K562 (cell line): ENCODE data around the gene HMX1. TPM values are rescaled to one million over a fixed set of nuclear protein-coding genes. Genes with fewer than 3 reads are reported as not detected.

Experiments used
- ATAC-seq: fragments of 200-7000 bp; cut with Tn5 transposase; 3 replicates; pipeline ENCODE4 v1.9.1; 2020; ENCODE audit warnings: moderate library complexity
- BruUV-seq: library from RNA; stranded (reverse); fragments of 400-500 nt; replicated peaks from 2 replicates; lab custom pipeline; 2021; lab: Mats Ljungman, UMichigan
- CTCF ChIA-PET: fragments of 300-600 bp; formaldehyde crosslinking; extraction: SDS; loops from one replicate; lab custom pipeline; 2021; ENCODE audit warnings: low intra/inter-chr PET ratio; lab: Yijun Ruan, JAX
- POLR2A ChIA-PET: fragments of 300-600, 350-650 bp; sonication (Branson Sonifier 250); formaldehyde crosslinking; extraction: SDS; loops from one replicate; lab custom pipeline; 2021; ENCODE audit warnings: antibody characterized with exemption, inconsistent platforms; lab: Yijun Ruan, JAX
- DNase-seq, 4 experiments: peaks; one replicate each; pipeline versions ENCODE4 v3.0.0 to v3.0.0-alpha.2; 2011 to 2018; ENCODE audit warnings: low spot score in 3 of 4, mixed read lengths in 3 of 4; ENCODE audit errors: extremely low read depth in 1 of 4
- FAIRE-seq: peaks from 2 replicates; lab custom pipeline; 2011; peaks lifted over from hg19 to GRCh38; lab: Jason Lieb, UNC
- H2AFZ ChIP-seq: 2 replicates; pipeline ENCODE4 v1.6.0; 2011; ENCODE audit warnings: low read depth, low read length, control low read depth, inconsistent platforms
- H3K27ac ChIP-seq: fragments of 200-600 bp; 3 replicates; pipeline ENCODE4 v1.8.0; 2011; ENCODE audit warnings: low read depth, mild to moderate bottlenecking, control low read depth, inconsistent platforms, low read length, moderate library complexity, mixed read lengths; ENCODE audit errors: extremely low read depth
- H3K27me3 ChIP-seq, 2 experiments: fragments of 300-600 bp in 1 of 2; 2 replicates in 1 of 2; 3 replicates in 1 of 2; pipeline versions ENCODE4 v1.6.0 to v1.8.0; 2011; ENCODE audit warnings: inconsistent platforms in 2 of 2, low read length in 2 of 2, mild to moderate bottlenecking in 1 of 2, mixed read lengths in 1 of 2, moderate library complexity in 1 of 2; ENCODE audit not compliant: control insufficient read depth in 2 of 2, insufficient read depth in 2 of 2
- H3K36me3 ChIP-seq: fragments of 300-600 bp; 3 replicates; pipeline ENCODE4 v1.8.0; 2011; ENCODE audit warnings: mild to moderate bottlenecking, low read length, inconsistent platforms; ENCODE audit not compliant: control insufficient read depth, insufficient read depth
- H3K4me1 ChIP-seq, 2 experiments: fragments of 200-600 bp in 1 of 2; replicated peaks in 1 of 2; 2 replicates in 1 of 2; 3 replicates in 1 of 2; pipeline versions ENCODE4 v1.5.1 to v1.8.0; 2011; ENCODE audit warnings: inconsistent platforms in 2 of 2, low read length in 2 of 2, mild to moderate bottlenecking in 1 of 2, mixed read lengths in 1 of 2, moderate library complexity in 1 of 2; ENCODE audit not compliant: control insufficient read depth in 2 of 2, insufficient read depth in 2 of 2
- H3K4me2 ChIP-seq: 2 replicates; pipeline ENCODE4 v1.6.1; 2011; ENCODE audit warnings: low read length, control low read depth, inconsistent platforms, mixed read lengths; ENCODE audit not compliant: insufficient read depth
- H3K4me3 ChIP-seq: fragments of 200-600 bp; sonication (generic), shearing (Covaris generic); 2 replicates; pipeline ENCODE4 v1.5.1; 2016; ENCODE audit warnings: control low read depth, inconsistent platforms
- H3K79me2 ChIP-seq: fragments of 200-600 bp; 3 replicates; pipeline ENCODE4 v1.8.0; 2011; ENCODE audit warnings: low read length, inconsistent platforms; ENCODE audit not compliant: control insufficient read depth, insufficient read depth
- H3K9ac ChIP-seq, 2 experiments: 2 replicates each; pipeline versions ENCODE4 v1.6.0 to v1.6.1; 2011; ENCODE audit warnings: low read depth in 2 of 2, low read length in 2 of 2, control low read depth in 1 of 2, inconsistent platforms in 1 of 2, mild to moderate bottlenecking in 1 of 2, mixed read lengths in 1 of 2; ENCODE audit not compliant: insufficient read depth in 1 of 2
- H3K9me1 ChIP-seq: one replicate; pipeline ENCODE4 v1.6.0; 2011; ENCODE audit warnings: inconsistent platforms, mild to moderate bottlenecking, low read length, moderate library complexity; ENCODE audit not compliant: control insufficient read depth, insufficient read depth
- H3K9me3 ChIP-seq: replicated peaks from 2 replicates; pipeline ENCODE4 v1.5.1; 2011; ENCODE audit warnings: low read depth, low read length, inconsistent platforms; ENCODE audit not compliant: control insufficient read depth, insufficient read depth
- H4K20me1 ChIP-seq: replicated peaks from 2 replicates; pipeline ENCODE4 v1.6.1; 2011; ENCODE audit warnings: low read length, inconsistent platforms, mixed read lengths; ENCODE audit not compliant: control insufficient read depth, insufficient read depth
- C11orf30 ChIP-seq: fragments of 450-650 bp; IDR thresholded peaks from 2 replicates; pipeline ENCODE4 v1.6.1; 2016; ENCODE audit warnings: low read depth, mild to moderate bottlenecking
- ETV1 ChIP-seq: fragments of 450-650 bp; conservative IDR thresholded peaks from 2 replicates; pipeline ENCODE4 v1.6.1; 2016; ENCODE audit warnings: missing genetic modification characterization, control low read depth, low read depth, missing compliant biosample characterization
- HDAC1 ChIP-seq, 2 experiments: fragments of 450-650 bp; IDR thresholded peaks; 2 replicates each; pipeline ENCODE4 v1.6.1; 2016 to 2017; ENCODE audit warnings: inconsistent platforms in 1 of 2, mild to moderate bottlenecking in 1 of 2, moderate library complexity in 1 of 2
- RAD51 ChIP-seq: fragments of 450-650 bp; IDR thresholded peaks from 2 replicates; pipeline ENCODE4 v1.7.1; 2016; ENCODE audit warnings: low read depth, mild to moderate bottlenecking, borderline replicate concordance
- RBM34 ChIP-seq: fragments of 200-400 bp; formaldehyde crosslinking; IDR thresholded peaks from 2 replicates; pipeline ENCODE4 v1.6.1; 2018; ENCODE audit warnings: low read length, borderline replicate concordance; ENCODE audit not compliant: insufficient read depth
- SAFB2 ChIP-seq: fragments of 200-400 bp; formaldehyde crosslinking; IDR thresholded peaks from 2 replicates; pipeline ENCODE4 v1.6.1; 2018; ENCODE audit warnings: borderline replicate concordance, low read length, low read depth, moderate library complexity; ENCODE audit not compliant: severe bottlenecking
- WHSC1 ChIP-seq: IDR thresholded peaks from one replicate; pipeline ENCODE4 v1.6.1; 2012; ENCODE audit warnings: low read length, control low read depth, inconsistent platforms
- ZNF41 ChIP-seq: fragments of 250-450 bp; sonication (Bioruptor Pico); conservative IDR thresholded peaks from 2 replicates; pipeline ENCODE4 v1.4.0; 2020; ENCODE audit warnings: mild to moderate bottlenecking
- WGBS: fragments of 100-300 bp; shearing (Covaris generic); methylation state at CpG from one replicate; pipeline ENCODE4 v1.1.6; 2016; ENCODE audit warnings: low coverage, mixed read lengths; ENCODE audit not compliant: insufficient coverage; ENCODE audit errors: missing lambda C conversion rate; 5-methylcytosine and 5-hydroxymethylcytosine counted together
- in situ Hi-C: fragments of 300-500 bp; cut with MboI; formaldehyde crosslinking; loops from 4 replicates; pipeline ENCODE4 v1.15.0; 2018; ENCODE audit warnings: inconsistent platforms, mixed read lengths
- intact Hi-C: fragments of 100-400 bp; cut with micrococcal nuclease; formaldehyde crosslinking; loops from 2 replicates; pipeline ENCODE4 v1.14.2; 2022
- polyA plus RNA-seq, 8 experiments: library from polyadenylated mRNA; depleted of rRNA in 4 of 8; stranded (reverse) in 5 of 8; unstranded in 3 of 8; fragments of >200 nt; fragmentation: Nextera tagmentation in 2 of 8; fragmentation: Illumina TruSeq in 1 of 8; extraction: Ambion mirVana in 2 of 8; extraction: Trizol in 1 of 8; gene quantifications; 2 replicates each; pipeline versions ENCODE4 v1.2.1 to v1.2.3, GENCODE V29; 2011 to 2014; ENCODE audit warnings: inconsistent platforms in 1 of 8, missing spikeins in 1 of 8
- total RNA-seq, 7 experiments: library from RNA; depleted of rRNA in 6 of 7; stranded (reverse); fragments of >200 nt in 6 of 7; fragmentation: Illumina TruSeq in 2 of 7; extraction: Trizol in 2 of 7; gene quantifications; 2 replicates each; pipeline versions ENCODE4 v1.2.1 to v1.2.3, GENCODE V29; 2011 to 2021; ENCODE audit warnings: low replicate concordance in 1 of 7

HMX1 gene
- total and polyA plus RNA-seq, 9 of the 15 experiments (the other 6 are each of a cell fraction or from before 2014, with no cell fraction given) = not detected

GRCh38 chr4:8866421-8866820 is 5.2 kb downstream of the HMX1 start:
- Histone ChIP-seq H3K27ac (no peak overlapping the region), H3K4me3 (no peak overlapping the region), H3K9ac (no peak overlapping the region), H3K27me3 (peaks cover 5 to 66% of the 10 kb centered on the region in 2 experiments; a peak in 3 of 5 replicates), H3K36me3 (no peaks in the 10 kb centered on the region), H3K4me1 (peaks cover 0 to 4% of the 10 kb centered on the region in 2 experiments; a peak in 1 of 5 replicates), H3K9me1 (no peaks in the 10 kb centered on the region), H2AFZ (no peak overlapping the region), H3K4me2 (no peak overlapping the region), H3K79me2 (no peaks in the 10 kb centered on the region), H4K20me1 (0 out of 2 replicates have a peak, but pooled peaks cover 5% of the 10 kb centered on the region), H3K9me3 (no peaks in the 10 kb centered on the region)
- in situ Hi-C loops (no loop called here), intact Hi-C loops (no loop called here)
- ChIA-PET CTCF (no interaction called here), POLR2A (no interaction called here)
- DNase-seq (no peak), FAIRE-seq (no peak), ATAC-seq (no peak)
- WGBS = 0% methylated on average over 12 of the region's 12 CpGs
- TF ChIP-seq ZNF41 (no peak), HDAC1 (IDR thresholded peaks at IDR 0.05) (no peak), RAD51 (no peak), WHSC1 (no peak), RBM34 (no peak), SAFB2 (no peak), C11orf30 (no peak), ETV1 (tag) (no peak)
- BruUV-seq = no TSS peak
